HG03108 (cell line): ENCODE data around the gene RAMP2.
"Not testable (repeated sequence)": the region's sequence is repeated elsewhere in the genome, so short reads cannot be mapped to it uniquely, and the experiment has no call there.

Experiments used
- ATAC-seq: cut with Tn5 transposase; IDR thresholded peaks from one replicate; pipeline ENCODE4 v1.9.1; 2021; ENCODE audit warnings: moderate library complexity; ENCODE audit not compliant: unreplicated experiment

RAMP2 gene

GRCh38 chr17:42768006-42768405 is 7.0 kb downstream of the RAMP2 start:
- not testable (repeated sequence) for ATAC-seq

- ATAC-seq = not testable (repeated sequence)
Observed at GRCh38 chr17:42769964-42770363, 8.9 kb downstream of the RAMP2 start.

GRCh38 chr17:42772945-42773289 is 11.9 kb downstream of the RAMP2 start:
- no peak for ATAC-seq

DNA sequence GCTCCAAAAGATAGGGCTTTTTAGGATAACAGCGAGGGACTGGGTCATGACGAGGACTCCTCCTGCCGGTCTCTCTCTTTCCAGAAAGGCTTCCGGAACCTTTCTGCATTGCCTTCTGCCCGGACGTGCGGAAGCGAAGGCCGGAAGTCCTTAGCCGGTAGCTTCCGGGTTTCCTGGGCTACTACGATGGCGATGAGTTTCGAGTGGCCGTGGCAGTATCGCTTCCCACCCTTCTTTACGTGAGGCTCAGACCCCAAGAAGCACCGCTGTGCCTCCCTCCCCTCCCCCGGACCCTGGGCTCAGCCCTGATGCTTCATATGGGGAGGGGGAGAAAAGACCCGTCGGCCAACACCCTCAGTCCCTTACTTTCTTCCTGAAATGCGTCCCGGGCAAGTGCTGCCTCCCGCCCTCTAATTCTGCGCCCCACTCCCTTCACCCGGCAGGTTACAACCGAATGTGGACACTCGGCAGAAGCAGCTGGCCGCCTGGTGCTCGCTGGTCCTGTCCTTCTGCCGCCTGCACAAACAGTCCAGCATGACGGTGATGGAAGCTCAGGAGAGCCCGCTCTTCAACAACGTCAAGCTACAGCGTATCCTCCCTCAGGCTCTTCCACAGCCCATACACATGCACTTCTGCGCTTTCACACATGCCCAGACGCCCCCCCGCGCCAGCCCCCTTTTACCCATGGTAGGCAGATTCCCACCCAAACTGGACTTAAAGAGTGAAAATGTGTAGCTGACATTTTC is 12.4 kb downstream of the RAMP2 start, which contains the start of gene VPS25:
VPS25 (plus strand) TSS at position 160 of the 746 bp plus-strand sequence; CDS start at position 187, 27 bp downstream.
- peak; percentile 68 for ATAC-seq

DNA sequence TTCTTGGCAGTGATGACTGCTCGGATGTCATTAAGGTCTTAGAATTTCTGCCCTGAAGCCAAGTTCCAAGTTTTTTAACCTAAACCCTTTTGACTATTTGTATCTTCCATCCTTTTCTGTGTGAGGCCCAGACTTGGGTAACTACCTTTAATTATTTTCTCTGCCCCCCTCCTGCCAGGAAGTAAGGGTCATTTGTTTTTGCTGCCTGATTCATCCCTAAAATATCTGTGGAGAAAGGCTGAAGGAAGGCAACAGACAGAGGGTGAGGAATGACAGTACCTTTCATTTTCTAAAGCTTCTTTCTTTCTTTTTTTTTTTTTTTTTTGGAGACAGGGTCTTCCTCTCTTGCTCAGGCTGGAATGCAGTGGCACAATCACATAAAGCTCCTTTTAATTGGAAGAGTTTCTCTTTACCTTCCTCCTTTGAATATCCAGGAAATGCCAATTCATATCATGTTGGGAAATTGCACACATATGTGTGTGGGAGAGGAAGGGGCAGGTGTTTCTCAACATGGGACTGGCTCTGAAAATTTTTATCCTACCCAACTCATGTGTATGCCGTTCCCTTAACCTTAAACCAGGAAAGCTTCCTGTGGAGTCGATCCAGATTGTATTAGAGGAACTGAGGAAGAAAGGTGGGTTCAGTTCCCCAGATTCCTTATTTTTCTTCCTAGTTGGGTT is 13.2 kb downstream of the RAMP2 start:
- no peak for ATAC-seq

- ATAC-seq = no peak
Observed at GRCh38 chr17:42775534-42776098, 14.6 kb downstream of the RAMP2 start.

DNA sequence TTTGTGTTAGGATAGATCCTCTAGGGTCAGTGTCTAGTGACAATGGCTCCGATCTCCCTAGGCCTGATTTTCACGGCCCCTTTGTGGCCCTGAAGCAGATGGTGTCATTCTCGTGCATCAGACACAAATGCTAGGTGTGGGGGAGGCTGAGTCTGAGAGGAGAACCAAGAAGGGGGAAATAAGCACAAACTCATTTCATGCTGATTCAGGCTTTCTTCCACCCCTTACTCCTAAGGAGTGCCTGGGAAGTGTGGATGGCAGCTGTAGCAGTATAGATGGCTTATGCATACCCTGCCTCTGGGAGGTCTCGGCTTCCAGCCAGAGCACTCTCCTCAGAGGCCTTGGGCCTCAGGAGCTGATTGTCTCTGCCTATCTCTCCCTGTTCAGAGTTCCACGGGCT is 17.5 kb downstream of the RAMP2 start:
- ATAC-seq = no peak

DNA sequence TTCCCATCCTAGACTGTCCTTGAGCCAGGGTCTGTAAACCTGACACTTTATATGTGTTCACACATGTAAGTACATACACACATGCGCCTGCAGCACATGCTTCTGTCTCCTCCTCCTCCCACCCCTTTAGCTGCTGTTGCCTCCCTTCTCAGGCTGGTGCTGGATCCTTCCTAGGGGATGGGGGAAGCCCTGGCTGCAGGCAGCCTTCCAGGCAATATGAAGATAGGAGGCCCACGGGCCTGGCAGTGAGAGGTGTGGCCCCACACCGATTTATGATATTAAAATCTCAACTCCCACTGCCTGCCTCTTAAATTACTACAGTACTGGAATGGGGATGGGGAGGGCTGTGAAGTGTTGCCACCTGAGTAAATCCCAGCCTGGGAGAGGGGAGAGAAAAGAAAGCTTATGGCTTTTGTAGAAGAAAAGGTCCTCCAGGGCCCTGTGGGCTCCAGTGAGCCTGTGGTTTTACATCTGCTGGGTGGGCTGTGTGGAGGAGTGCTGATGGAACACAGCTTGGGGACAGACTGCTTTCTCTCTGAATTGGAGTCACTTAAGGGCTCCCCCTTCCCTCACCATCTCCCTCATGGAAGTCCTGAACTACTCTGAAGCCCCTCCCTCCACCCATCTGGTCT is 18.4 kb downstream of the RAMP2 start:
- ATAC-seq = no peak

DNA sequence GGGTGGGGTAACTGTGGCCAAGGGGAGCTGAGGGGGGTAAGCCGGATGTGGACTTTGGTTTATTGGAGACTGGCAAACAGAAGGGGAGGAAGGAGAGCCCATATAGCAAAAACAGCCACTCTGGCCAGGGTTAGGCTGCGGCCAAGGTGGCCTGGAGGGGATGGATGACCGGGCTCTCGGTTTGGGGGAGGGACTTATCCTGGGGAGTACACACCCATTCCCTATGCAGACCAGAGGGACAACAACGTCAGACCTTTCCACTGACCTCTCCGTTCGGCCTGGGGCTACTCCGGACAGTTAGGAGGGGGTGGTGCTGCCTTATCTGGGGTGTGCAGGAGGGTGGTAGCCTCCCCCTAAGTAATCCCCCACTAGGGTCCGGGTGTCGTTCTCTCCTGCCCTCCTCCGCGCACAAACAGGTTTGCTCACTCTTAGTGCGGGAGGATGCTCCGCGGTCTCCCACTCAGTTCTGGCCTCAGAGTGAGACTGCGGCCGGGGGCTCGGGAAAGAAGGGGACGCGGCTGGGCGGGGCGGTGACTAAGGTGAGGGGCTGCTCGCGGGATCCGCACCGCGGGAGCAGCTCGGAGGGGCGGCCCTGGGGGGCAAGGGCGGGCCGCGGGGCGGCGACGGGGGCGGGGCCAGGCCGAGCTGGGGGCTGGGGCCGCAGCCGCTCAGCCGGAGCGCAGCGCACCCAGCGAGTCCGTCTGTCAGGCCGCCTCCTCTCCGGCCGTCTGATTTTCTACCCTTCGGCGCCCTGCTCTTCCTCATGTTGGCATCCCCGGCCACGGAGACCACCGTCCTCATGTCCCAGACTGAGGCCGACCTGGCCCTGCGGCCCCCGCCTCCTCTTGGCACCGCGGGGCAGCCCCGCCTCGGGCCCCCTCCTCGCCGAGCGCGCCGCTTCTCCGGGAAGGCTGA is 19.2 kb downstream of the RAMP2 start, which contains the start of gene WNK4:
WNK4 (plus strand) TSS at position 675 of the 915 bp plus-strand sequence; CDS start at position 764, 89 bp downstream.
- ATAC-seq = no peak

DNA sequence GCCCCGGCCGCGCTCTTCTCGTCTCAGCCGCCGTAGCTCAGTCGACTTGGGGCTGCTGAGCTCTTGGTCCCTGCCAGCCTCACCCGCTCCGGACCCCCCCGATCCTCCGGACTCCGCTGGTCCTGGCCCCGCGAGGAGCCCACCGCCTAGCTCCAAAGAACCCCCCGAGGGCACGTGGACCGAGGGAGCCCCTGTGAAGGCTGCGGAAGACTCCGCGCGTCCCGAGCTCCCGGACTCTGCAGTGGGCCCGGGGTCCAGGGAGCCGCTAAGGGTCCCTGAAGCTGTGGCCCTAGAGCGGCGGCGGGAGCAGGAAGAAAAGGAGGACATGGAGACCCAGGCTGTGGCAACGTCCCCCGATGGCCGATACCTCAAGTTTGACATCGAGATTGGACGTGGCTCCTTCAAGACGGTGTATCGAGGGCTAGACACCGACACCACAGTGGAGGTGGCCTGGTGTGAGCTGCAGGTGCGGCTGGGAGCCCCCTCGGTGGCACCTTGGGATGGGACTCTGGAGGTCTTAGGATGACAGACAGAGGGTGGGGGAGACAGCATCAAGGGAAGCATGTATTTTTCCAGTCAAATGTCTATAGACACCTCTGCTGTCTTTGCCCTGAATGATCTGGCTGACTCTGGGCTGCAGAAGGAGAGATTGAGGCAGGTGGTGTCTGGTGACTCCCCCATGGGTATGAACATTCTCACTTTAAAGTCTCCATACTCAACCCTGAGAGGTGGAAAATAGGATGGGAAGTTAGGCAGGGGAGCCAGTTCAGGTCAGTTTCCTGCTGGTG is 20.0 kb downstream of the RAMP2 start:
- ATAC-seq = no peak

- ATAC-seq = no peak
Observed at GRCh38 chr17:42781639-42782165, 20.7 kb downstream of the RAMP2 start.

- ATAC-seq = no peak
Observed at GRCh38 chr17:42782166-42783061, 21.4 kb downstream of the RAMP2 start.

GRCh38 chr17:42783062-42783790 is 22.2 kb downstream of the RAMP2 start:
- ATAC-seq = no peak

GRCh38 chr17:42783791-42784138 is 22.7 kb downstream of the RAMP2 start:
- ATAC-seq = no peak

GRCh38 chr17:42784409-42784808 is 23.4 kb downstream of the RAMP2 start:
- ATAC-seq = no peak

GRCh38 chr17:42784811-42785592 is 24.0 kb downstream of the RAMP2 start:
- ATAC-seq = no peak

DNA sequence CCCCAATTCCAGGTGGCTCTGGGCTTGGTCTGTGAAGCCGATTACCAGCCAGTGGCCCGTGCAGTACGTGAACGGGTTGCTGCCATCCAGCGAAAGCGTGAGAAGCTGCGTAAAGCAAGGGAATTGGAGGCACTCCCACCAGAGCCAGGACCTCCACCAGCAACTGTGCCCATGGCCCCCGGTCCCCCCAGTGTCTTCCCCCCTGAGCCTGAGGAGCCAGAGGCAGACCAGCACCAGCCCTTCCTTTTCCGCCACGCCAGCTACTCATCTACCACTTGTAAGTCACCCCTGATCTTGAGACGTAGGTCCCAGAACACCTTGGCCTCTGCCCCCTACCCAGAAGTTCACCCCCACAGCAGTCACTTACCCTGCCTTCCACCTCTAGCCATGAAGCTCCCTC is 26.2 kb downstream of the RAMP2 start:
- no peak for ATAC-seq
